ENCODE data around the gene HS3ST3B1.

DNA sequence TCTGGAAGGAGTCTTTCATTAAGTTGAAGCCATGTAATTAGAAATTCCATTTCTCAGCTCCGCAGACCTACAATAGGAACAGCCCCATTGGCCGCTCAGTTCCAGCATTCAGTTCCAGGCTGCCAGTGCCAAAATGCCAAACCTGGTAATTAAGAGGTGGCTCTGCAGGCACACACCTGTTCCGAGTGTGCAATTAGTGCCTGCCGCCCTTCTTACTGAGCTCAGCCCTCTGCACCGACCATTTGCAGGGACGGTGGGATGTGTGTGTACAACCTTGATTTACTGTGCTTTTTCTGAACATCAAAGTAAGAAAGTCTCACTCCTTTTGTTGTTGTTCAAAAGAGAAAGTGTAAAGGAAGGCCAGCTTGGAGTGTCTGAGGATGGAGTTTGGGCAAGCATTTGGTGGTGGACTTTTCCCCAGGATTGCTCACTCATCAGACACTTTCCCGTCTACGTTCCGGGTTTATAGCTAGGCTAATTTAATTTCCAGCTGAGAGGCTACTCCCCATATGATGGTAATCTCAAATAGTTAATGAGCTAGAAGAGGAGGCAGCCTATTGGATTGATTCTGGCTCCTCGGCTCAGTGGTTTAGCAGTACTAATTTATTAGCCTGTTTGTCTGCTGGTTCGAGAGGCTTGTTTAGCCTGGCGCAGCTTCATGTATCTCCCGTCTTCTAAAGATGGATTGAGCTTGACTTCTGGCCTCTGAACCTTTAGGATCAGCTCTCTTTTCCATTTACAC lies 20.0 kb downstream of the HS3ST3B1 start:
- TF ChIP-seq POLR2A (IDR thresholded peaks at IDR 0.05) (no peak), CTCF (IDR thresholded peaks at IDR 0.05) (no peak)
